K562 (cell line): ENCODE data around the gene LIMS2. TPM values are rescaled to one million over a fixed set of nuclear protein-coding genes. Genes with fewer than 3 reads are reported as not detected.

Source experiments
- ARID2 ChIP-seq: fragments of 450-650 bp; IDR thresholded peaks from 2 replicates; pipeline ENCODE4 v1.6.1; 2017; ENCODE audit warnings: antibody characterized with exemption, mild to moderate bottlenecking
- BRF1 ChIP-seq: IDR thresholded peaks from 3 replicates; pipeline ENCODE4 v1.6.1; 2011; ENCODE audit warnings: borderline replicate concordance, mild to moderate bottlenecking; ENCODE audit not compliant: insufficient read length; ENCODE audit errors: extremely low read depth
- CBX8 ChIP-seq: fragments of 200-600 bp; sonication (generic); IDR thresholded peaks from 2 replicates; pipeline ENCODE4 v1.6.1; 2012; ENCODE audit warnings: borderline replicate concordance, mixed run types, low read depth, mild to moderate bottlenecking, moderate library complexity, mixed read lengths, low read length, control low read depth, inconsistent platforms; ENCODE audit not compliant: poor library complexity, severe bottlenecking; ENCODE audit errors: extremely low read depth
- FOXK2 ChIP-seq, 2 experiments: fragments of 450-650 bp; IDR thresholded peaks in 1 of 2; conservative IDR thresholded peaks in 1 of 2; 2 replicates each; pipeline ENCODE4 v1.6.1; 2016; ENCODE audit warnings: low read depth in 2 of 2, mild to moderate bottlenecking in 1 of 2
- HOXB6 ChIP-seq: fragments of 250-450 bp; sonication (Bioruptor Pico); IDR thresholded peaks from 2 replicates; pipeline ENCODE4 v1.5.1; 2022; ENCODE audit warnings: mild to moderate bottlenecking, borderline replicate concordance
- KLF6 ChIP-seq: fragments of 250-450 bp; sonication (Bioruptor Pico); IDR thresholded peaks from 2 replicates; pipeline ENCODE4 v1.4.0; 2020; ENCODE audit warnings: mild to moderate bottlenecking, moderate library complexity, borderline replicate concordance
- RBM22 ChIP-seq: fragments of 200-400 bp; formaldehyde crosslinking; IDR thresholded peaks from 2 replicates; pipeline ENCODE4 v1.6.1; 2018; ENCODE audit warnings: low read length, low read depth; ENCODE audit not compliant: poor library complexity, severe bottlenecking
- SUPT5H ChIP-seq: fragments of 450-650 bp; IDR thresholded peaks from 2 replicates; pipeline ENCODE4 v1.6.1; 2016
- TCF3 ChIP-seq: sonication (generic); formaldehyde crosslinking; IDR thresholded peaks from 2 replicates; pipeline ENCODE4 v1.4.0; 2020; ENCODE audit warnings: mild to moderate bottlenecking, missing genetic modification reagents
- TSC22D4 ChIP-seq: fragments of 450-650 bp; IDR thresholded peaks from 2 replicates; pipeline ENCODE4 v1.6.1; 2016; ENCODE audit warnings: missing genetic modification characterization, missing biosample characterization, control low read depth
- USF2 ChIP-seq: sonication (generic); formaldehyde crosslinking; IDR thresholded peaks from 2 replicates; pipeline ENCODE4 v1.5.0; 2020; ENCODE audit warnings: missing genetic modification reagents
- ZFX ChIP-seq: sonication (generic); formaldehyde crosslinking; IDR thresholded peaks from 2 replicates; pipeline ENCODE4 v1.8.0; 2022; ENCODE audit warnings: mild to moderate bottlenecking, missing genetic modification reagents, moderate library complexity
- ZNF175 ChIP-seq: fragments of 200-800 bp; sonication (Bioruptor generic); IDR thresholded peaks from 2 replicates; pipeline ENCODE4 v1.6.1; 2016; ENCODE audit warnings: low read depth, mild to moderate bottlenecking, missing genetic modification characterization, missing compliant biosample characterization
- ZNF24 ChIP-seq: fragments of 450-650 bp; IDR thresholded peaks from 2 replicates; pipeline ENCODE4 v1.6.1; 2016
- ZNF830 ChIP-seq: fragments of 250-450 bp; sonication (Bioruptor Pico); IDR thresholded peaks from 2 replicates; pipeline ENCODE4 v1.5.0; 2021; ENCODE audit warnings: mild to moderate bottlenecking
- polyA plus RNA-seq, 8 experiments: library from polyadenylated mRNA; depleted of rRNA in 4 of 8; stranded (reverse) in 5 of 8; unstranded in 3 of 8; fragments of >200 nt; fragmentation: Nextera tagmentation in 2 of 8; fragmentation: Illumina TruSeq in 1 of 8; extraction: Ambion mirVana in 2 of 8; extraction: Trizol in 1 of 8; gene quantifications; 2 replicates each; pipeline versions ENCODE4 v1.2.1 to v1.2.3, GENCODE V29; 2011 to 2014; ENCODE audit warnings: inconsistent platforms in 1 of 8, missing spikeins in 1 of 8
- total RNA-seq, 7 experiments: library from RNA; depleted of rRNA in 6 of 7; stranded (reverse); fragments of >200 nt in 6 of 7; fragmentation: Illumina TruSeq in 2 of 7; extraction: Trizol in 2 of 7; gene quantifications; 2 replicates each; pipeline versions ENCODE4 v1.2.1 to v1.2.3, GENCODE V29; 2011 to 2021; ENCODE audit warnings: low replicate concordance in 1 of 7
- TF ChIP-seq, protein P1 (sequence below), 2 experiments: IDR thresholded peaks; 2 replicates each; pipeline ENCODE4 v1.6.1; 2012; ENCODE audit warnings: improper control_type of control experiment in 2 of 2, low read depth in 2 of 2, low read length in 2 of 2, borderline replicate concordance in 1 of 2
- TF ChIP-seq, protein P2 (sequence below): IDR thresholded peaks from 2 replicates; pipeline ENCODE4 v1.6.1; 2011; ENCODE audit warnings: borderline replicate concordance, low read depth, mild to moderate bottlenecking, moderate library complexity, low read length; ENCODE audit not compliant: insufficient read depth, poor library complexity, severe bottlenecking
- TF ChIP-seq, protein P3 (sequence below): fragments of 450-650 bp; IDR thresholded peaks from 2 replicates; pipeline ENCODE4 v1.6.1; 2014; ENCODE audit warnings: low read depth, mild to moderate bottlenecking, moderate library complexity, borderline replicate concordance
- TF ChIP-seq, protein P4 (sequence below): fragments of 250-450 bp; sonication (Bioruptor Pico); IDR thresholded peaks from 2 replicates; pipeline ENCODE4 v1.8.0; 2021; ENCODE audit warnings: moderate library complexity, mild to moderate bottlenecking, inconsistent platforms

The LIMS2 gene
- total and polyA plus RNA-seq, 9 of the 15 experiments (the other 6 are each of a cell fraction or from before 2014, with no cell fraction given): 0.04 to 0.22 TPM; not detected in 7

DNA sequence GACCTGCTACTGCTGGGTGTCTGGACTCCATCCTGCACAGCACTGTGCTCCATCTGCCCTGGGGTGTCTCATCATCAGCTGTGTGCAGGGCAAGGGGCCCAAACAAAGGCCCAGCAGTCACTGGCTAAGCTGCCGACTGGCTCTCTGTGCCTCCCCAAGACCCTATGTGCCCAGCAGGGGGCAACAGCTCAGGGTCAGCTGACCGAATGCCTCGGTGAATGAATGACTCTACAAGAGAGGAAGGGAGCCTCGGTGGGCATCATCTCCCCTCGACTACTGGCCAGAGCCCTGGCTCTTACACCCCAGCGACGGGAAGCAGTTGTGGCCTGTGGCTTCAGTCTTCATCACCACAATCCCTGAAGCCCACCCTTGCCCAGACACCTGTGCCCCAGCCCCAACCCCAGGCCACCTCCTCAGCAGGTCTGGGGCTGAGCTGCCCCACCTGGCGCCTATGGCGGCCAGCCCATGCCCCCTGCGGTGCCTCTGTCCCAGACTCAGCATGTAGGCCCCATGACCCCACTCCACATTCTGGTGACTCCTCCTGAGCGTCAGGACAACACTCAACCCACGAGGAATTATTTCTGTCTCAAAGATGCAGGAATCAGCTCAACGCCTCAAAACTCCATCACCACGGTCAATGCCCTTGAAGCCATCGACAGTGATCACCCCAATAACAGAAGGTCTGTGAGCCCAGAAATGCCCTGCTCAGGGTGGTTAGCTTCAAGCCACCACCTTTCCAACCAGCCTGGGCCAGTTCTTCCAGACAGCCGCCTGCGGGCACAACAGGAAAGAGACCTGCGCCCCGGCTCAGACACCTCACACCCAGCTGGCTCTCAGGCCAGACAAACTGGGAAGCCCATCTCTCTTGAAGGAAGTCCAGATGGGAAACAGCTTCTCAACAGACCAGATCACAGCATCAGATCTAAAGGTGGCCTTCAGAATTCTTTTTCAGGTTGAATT is 31.0 kb downstream of the LIMS2 start (continued):
- peak; percentile 40 for TF ChIP-seq USF2
- no peak for TF ChIP-seq TSC22D4 (tag)
- TF ChIP-seq RBM22: no peak
- no peak for TF ChIP-seq HOXB6 (CRISPR knock-in tag)
- TF ChIP-seq SUPT5H: no peak
- TF ChIP-seq ARID2: no peak
- no peak for TF ChIP-seq CBX8
- TF ChIP-seq ZNF830 (CRISPR knock-in tag): no peak
- no peak for TF ChIP-seq ZFX (CRISPR knock-in tag)
- TF ChIP-seq, protein P1, sequence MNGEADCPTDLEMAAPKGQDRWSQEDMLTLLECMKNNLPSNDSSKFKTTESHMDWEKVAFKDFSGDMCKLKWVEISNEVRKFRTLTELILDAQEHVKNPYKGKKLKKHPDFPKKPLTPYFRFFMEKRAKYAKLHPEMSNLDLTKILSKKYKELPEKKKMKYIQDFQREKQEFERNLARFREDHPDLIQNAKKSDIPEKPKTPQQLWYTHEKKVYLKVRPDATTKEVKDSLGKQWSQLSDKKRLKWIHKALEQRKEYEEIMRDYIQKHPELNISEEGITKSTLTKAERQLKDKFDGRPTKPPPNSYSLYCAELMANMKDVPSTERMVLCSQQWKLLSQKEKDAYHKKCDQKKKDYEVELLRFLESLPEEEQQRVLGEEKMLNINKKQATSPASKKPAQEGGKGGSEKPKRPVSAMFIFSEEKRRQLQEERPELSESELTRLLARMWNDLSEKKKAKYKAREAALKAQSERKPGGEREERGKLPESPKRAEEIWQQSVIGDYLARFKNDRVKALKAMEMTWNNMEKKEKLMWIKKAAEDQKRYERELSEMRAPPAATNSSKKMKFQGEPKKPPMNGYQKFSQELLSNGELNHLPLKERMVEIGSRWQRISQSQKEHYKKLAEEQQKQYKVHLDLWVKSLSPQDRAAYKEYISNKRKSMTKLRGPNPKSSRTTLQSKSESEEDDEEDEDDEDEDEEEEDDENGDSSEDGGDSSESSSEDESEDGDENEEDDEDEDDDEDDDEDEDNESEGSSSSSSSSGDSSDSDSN (IDR thresholded peaks at IDR 0.05; ENCODE audit: borderline replicate concordance in 1 of 2, low read depth in 2 of 2, low read length in 2 of 2): no peak
- TF ChIP-seq, protein P2, sequence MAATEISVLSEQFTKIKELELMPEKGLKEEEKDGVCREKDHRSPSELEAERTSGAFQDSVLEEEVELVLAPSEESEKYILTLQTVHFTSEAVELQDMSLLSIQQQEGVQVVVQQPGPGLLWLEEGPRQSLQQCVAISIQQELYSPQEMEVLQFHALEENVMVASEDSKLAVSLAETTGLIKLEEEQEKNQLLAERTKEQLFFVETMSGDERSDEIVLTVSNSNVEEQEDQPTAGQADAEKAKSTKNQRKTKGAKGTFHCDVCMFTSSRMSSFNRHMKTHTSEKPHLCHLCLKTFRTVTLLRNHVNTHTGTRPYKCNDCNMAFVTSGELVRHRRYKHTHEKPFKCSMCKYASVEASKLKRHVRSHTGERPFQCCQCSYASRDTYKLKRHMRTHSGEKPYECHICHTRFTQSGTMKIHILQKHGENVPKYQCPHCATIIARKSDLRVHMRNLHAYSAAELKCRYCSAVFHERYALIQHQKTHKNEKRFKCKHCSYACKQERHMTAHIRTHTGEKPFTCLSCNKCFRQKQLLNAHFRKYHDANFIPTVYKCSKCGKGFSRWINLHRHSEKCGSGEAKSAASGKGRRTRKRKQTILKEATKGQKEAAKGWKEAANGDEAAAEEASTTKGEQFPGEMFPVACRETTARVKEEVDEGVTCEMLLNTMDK: peak; percentile 42
- TF ChIP-seq TCF3 (CRISPR knock-in tag): no peak
- no peak for TF ChIP-seq ZNF175 (CRISPR knock-in tag)
- TF ChIP-seq, protein P3, sequence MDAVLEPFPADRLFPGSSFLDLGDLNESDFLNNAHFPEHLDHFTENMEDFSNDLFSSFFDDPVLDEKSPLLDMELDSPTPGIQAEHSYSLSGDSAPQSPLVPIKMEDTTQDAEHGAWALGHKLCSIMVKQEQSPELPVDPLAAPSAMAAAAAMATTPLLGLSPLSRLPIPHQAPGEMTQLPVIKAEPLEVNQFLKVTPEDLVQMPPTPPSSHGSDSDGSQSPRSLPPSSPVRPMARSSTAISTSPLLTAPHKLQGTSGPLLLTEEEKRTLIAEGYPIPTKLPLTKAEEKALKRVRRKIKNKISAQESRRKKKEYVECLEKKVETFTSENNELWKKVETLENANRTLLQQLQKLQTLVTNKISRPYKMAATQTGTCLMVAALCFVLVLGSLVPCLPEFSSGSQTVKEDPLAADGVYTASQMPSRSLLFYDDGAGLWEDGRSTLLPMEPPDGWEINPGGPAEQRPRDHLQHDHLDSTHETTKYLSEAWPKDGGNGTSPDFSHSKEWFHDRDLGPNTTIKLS: no peak
- no peak for TF ChIP-seq BRF1
- TF ChIP-seq, protein P4, sequence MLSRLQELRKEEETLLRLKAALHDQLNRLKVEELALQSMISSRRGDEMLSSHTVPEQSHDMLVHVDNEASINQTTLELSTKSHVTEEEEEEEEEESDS (CRISPR knock-in tag): no peak
- no peak for TF ChIP-seq KLF6
- peak; percentile 50; the same call in 1 of the 2 replicates for TF ChIP-seq ZNF24
- no peak for TF ChIP-seq FOXK2 (conservative IDR thresholded peaks at IDR 0.05 in 1 of 2, IDR thresholded peaks at IDR 0.05 in 1 of 2; ENCODE audit: low read depth in 2 of 2)
